ENCODE data around the gene MPST.

MPST gene

GRCh38 chr22:37048133-37048532, 28.6 kb downstream of the MPST start:
- DNase-seq: no peak

GRCh38 chr22:37049224-37049623, 29.7 kb downstream of the MPST start:
- DNase-seq: no peak

GRCh38 chr22:37050913-37051312, 31.4 kb downstream of the MPST start:
- DNase-seq: no peak

- no peak for DNase-seq
These were observed 32.1 kb downstream of the MPST start, which contains the start of gene KCTD17 for GRCh38 chr22:37051391-37052385. Gene KCTD17, plus strand, starts transcription at chr22:37051742. Its CDS starts 19 bp downstream, at chr22:37051761.

- DNase-seq: no peak
These were observed 33.1 kb downstream of the MPST start for GRCh38 chr22:37052386-37053309.

GRCh38 chr22:37053310-37054055, 33.9 kb downstream of the MPST start:
- no peak for DNase-seq

- DNase-seq: no peak
These were observed 34.5 kb downstream of the MPST start for GRCh38 chr22:37054056-37054395.

- DNase-seq: no peak
These were observed 35.2 kb downstream of the MPST start for GRCh38 chr22:37054600-37055365.

GRCh38 chr22:37056246-37056645, 36.7 kb downstream of the MPST start:
- no peak for DNase-seq

GRCh38 chr22:37057226-37057625, 37.7 kb downstream of the MPST start:
- no peak for DNase-seq

- DNase-seq: no peak
These were observed 38.4 kb downstream of the MPST start for GRCh38 chr22:37057796-37058510.

GRCh38 chr22:37058917-37059701, 39.6 kb downstream of the MPST start:
- no peak for DNase-seq

- no peak for DNase-seq
These were observed 40.4 kb downstream of the MPST start for GRCh38 chr22:37059876-37060449.

GRCh38 chr22:37060801-37061610, 41.5 kb downstream of the MPST start:
- no peak for DNase-seq

GRCh38 chr22:37061611-37062375, 42.3 kb downstream of the MPST start:
- DNase-seq: no peak

GRCh38 chr22:37062376-37062675, 42.8 kb downstream of the MPST start:
- DNase-seq: no peak

GRCh38 chr22:37062702-37063381, 43.3 kb downstream of the MPST start:
- DNase-seq: no peak
